ENCODE measurements around the gene COX17. TPM values are rescaled to one million over a fixed set of nuclear protein-coding genes. Genes with fewer than 3 reads are reported as not detected.

Gene COX17
- total RNA-seq, 1 experiment from 2014 or later, result 51.6 TPM

DNA sequence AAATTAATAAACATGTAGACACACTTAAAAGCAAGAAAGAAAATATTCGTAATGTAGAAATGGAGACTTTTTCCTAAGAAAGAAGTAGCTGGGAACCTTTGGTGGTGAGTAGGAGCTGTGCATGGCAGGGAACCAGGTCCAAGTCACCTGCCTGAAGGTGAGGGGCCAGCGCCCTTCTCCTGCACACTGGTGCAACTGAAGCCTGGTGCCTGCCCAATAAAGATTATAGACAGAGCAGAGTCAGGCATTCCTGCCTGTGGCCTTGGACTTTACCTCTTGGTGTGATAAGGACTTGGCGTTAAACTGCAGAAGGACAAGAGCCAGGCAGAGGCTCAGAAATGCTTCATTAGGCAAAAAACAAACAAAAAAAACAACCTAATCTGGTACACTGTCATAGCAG is 39.8 kb upstream of the COX17 start:
- no peak overlapping the region for H3K4me3 ChIP-seq (replicated peaks in 1 of 2; ENCODE audit: low read depth in 1 of 2, low read length in 2 of 2)
- TF ChIP-seq, protein P1, sequence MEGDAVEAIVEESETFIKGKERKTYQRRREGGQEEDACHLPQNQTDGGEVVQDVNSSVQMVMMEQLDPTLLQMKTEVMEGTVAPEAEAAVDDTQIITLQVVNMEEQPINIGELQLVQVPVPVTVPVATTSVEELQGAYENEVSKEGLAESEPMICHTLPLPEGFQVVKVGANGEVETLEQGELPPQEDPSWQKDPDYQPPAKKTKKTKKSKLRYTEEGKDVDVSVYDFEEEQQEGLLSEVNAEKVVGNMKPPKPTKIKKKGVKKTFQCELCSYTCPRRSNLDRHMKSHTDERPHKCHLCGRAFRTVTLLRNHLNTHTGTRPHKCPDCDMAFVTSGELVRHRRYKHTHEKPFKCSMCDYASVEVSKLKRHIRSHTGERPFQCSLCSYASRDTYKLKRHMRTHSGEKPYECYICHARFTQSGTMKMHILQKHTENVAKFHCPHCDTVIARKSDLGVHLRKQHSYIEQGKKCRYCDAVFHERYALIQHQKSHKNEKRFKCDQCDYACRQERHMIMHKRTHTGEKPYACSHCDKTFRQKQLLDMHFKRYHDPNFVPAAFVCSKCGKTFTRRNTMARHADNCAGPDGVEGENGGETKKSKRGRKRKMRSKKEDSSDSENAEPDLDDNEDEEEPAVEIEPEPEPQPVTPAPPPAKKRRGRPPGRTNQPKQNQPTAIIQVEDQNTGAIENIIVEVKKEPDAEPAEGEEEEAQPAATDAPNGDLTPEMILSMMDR (IDR thresholded peaks at IDR 0.05 in 2 of 3, conservative IDR thresholded peaks at IDR 0.05 in 1 of 3; ENCODE audit: borderline replicate concordance in 1 of 3, insufficient read depth in 1 of 3, low read depth in 2 of 3, low read length in 2 of 3), result no peak
- TF ChIP-seq, protein P2, sequence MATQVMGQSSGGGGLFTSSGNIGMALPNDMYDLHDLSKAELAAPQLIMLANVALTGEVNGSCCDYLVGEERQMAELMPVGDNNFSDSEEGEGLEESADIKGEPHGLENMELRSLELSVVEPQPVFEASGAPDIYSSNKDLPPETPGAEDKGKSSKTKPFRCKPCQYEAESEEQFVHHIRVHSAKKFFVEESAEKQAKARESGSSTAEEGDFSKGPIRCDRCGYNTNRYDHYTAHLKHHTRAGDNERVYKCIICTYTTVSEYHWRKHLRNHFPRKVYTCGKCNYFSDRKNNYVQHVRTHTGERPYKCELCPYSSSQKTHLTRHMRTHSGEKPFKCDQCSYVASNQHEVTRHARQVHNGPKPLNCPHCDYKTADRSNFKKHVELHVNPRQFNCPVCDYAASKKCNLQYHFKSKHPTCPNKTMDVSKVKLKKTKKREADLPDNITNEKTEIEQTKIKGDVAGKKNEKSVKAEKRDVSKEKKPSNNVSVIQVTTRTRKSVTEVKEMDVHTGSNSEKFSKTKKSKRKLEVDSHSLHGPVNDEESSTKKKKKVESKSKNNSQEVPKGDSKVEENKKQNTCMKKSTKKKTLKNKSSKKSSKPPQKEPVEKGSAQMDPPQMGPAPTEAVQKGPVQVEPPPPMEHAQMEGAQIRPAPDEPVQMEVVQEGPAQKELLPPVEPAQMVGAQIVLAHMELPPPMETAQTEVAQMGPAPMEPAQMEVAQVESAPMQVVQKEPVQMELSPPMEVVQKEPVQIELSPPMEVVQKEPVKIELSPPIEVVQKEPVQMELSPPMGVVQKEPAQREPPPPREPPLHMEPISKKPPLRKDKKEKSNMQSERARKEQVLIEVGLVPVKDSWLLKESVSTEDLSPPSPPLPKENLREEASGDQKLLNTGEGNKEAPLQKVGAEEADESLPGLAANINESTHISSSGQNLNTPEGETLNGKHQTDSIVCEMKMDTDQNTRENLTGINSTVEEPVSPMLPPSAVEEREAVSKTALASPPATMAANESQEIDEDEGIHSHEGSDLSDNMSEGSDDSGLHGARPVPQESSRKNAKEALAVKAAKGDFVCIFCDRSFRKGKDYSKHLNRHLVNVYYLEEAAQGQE (IDR thresholded peaks at IDR 0.05; ENCODE audit: low read depth), result no peak
- no peak for TF ChIP-seq SIN3A (IDR thresholded peaks at IDR 0.05; ENCODE audit: low read depth)
- TF ChIP-seq SP1 (IDR thresholded peaks at IDR 0.05; ENCODE audit: low read depth), result no peak
- no peak for TF ChIP-seq JUND (IDR thresholded peaks at IDR 0.05)
- RAD21 ChIA-PET (ENCODE audit: low non-redundant PET in 1 of 2, low total read pairs in 2 of 2, uncharacterized antibody in 2 of 2, unreplicated experiment in 2 of 2), result no interaction called here
- no TSS peak for BruUV-seq (replicated peaks)
- H3K27me3 ChIP-seq (ENCODE audit: insufficient read depth, low read length), result no peaks in the 10 kb centered on the region
- ATAC-seq (no peak), DNase-seq (ENCODE audit: low read depth, low spot score) (no peak)
- POLR2A ChIA-PET, result no interaction called here
- no peaks in the 10 kb centered on the region for H3K79me2 ChIP-seq (ENCODE audit: insufficient read depth, low read length)
- no peak overlapping the region for H3K4me2 ChIP-seq (ENCODE audit: low read length)
- H3K36me3 ChIP-seq (ENCODE audit: control insufficient read depth in 1 of 2, insufficient read depth in 2 of 2, low read length in 2 of 2), result no peaks in the 10 kb centered on the region
- H2AFZ ChIP-seq (ENCODE audit: low read depth, low read length, poor library complexity, severe bottlenecking), result no peak overlapping the region
- no peaks in the 10 kb centered on the region for H3K9me2 ChIP-seq (ENCODE audit: insufficient read depth)
- CTCF ChIA-PET, result no interaction called here
- intact Hi-C loops (cut with micrococcal nuclease), result no loop called here
- H4K20me1 ChIP-seq (ENCODE audit: insufficient read depth), result no peaks in the 10 kb centered on the region
- H3K9me3 ChIP-seq (ENCODE audit: control insufficient read depth in 1 of 2, insufficient read depth in 1 of 2, low read depth in 1 of 2, low read length in 2 of 2), result no peaks in the 10 kb centered on the region
- H3K4me1 ChIP-seq (ENCODE audit: control insufficient read depth in 1 of 2, insufficient read depth in 2 of 2, low read length in 2 of 2), result no peaks in the 10 kb centered on the region
- H3K9ac ChIP-seq (ENCODE audit: low read length), result no peak overlapping the region
- H3K27ac ChIP-seq (ENCODE audit: low read depth, low read length), result no peak overlapping the region
